OCI-LY1 (cell line): ENCODE measurements around the gene SORBS1.

Source experiments
- CTCF ChIP-seq: fragments of 200-600 bp; sonication (generic), shearing (Covaris generic); IDR thresholded peaks from 2 replicates; pipeline ENCODE4 v1.5.1; 2017; ENCODE audit warnings: mild to moderate bottlenecking, antibody characterized with exemption, low read length, moderate library complexity, mixed read lengths
- EZH2 ChIP-seq: fragments of 200-600 bp; sonication (generic), shearing (Covaris generic); IDR thresholded peaks from 2 replicates; pipeline ENCODE4 v1.8.0; 2017; ENCODE audit warnings: borderline replicate concordance, mixed run types, mild to moderate bottlenecking, antibody characterized with exemption, low read length, moderate library complexity, mixed read lengths

- no peak for TF ChIP-seq CTCF
- TF ChIP-seq EZH2: no peak
These were observed 20.6 kb downstream of the SORBS1 start for GRCh38 chr10:95540514-95541052.
